NCI-H446 treated with DMSO at 0.1 percent for 48 hours (cell line): ENCODE measurements around the gene PRSS53.
A peak's percentile ranks its signal among the peaks of the same experiment; 100 is the strongest.
"Not testable (repeated sequence)": the region's sequence is repeated elsewhere in the genome, so short reads cannot be mapped to it uniquely, and the experiment has no call there.

Experiments used
- DNase-seq: peaks from one replicate; lab custom pipeline; 2025; lab: John Stamatoyannopoulos, UW

PRSS53 gene

DNA sequence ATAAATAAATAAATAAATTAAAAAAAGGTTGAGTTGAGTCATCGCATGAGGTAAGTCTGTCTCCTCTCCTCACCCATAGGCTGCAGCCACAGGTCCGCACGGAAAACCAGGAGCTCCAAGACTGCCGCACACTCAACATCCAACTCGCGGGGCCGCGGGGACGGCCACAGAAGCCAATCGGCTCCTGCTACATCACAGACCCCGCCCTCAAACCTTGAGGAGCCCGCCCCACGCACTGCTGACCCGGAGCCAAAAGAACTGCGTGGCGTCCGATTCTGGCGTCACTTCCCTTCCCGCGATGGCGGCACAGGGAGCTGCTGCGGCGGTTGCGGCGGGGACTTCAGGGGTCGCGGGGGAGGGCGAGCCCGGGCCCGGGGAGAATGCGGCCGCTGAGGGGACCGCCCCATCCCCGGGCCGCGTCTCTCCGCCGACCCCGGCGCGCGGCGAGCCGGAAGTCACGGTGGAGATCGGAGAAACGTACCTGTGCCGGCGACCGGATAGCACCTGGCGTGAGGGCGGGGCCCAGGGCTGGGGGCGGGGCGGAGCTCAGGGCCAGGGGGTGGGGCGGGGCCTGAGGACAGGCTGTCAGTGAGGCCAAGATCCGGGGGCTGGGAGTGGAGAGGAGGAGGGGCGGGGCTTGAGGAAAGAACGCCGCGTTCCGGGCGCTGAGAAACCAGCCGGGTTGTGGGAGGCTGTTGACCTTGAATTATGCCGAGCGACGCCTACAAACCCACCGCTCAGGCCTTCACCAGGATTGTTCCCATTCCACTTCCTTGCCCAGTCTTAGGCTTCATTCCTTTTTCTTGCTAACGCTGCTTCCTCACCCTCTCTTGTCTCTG lies 28.9 kb upstream of the PRSS53 start, which contains the start of gene KAT8:
Gene KAT8 (plus strand): TSS at position 281 of the 839 bp plus-strand sequence. CDS start 18 bp downstream, at position 299.
- peak; percentile 95 for DNase-seq

DNA sequence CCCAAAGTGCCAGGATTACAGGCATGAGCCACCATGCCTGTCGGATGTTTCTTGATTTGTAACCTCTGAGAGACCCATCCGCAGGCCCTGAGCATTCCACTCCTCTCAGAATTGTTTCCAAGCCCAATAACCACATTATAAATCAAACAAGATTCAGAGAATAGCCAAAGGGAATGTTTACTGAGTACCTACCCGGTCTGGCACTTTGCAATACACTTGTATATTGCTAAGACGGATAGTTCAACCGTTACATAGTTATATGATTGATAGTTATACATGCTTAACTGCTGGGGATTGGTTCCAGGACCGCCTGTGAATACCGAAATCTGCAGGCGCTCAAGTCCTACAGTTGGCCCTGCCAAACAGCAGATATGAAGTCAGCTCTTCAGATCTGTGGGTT lies 25.7 kb upstream of the PRSS53 start:
- no peak for DNase-seq

DNA sequence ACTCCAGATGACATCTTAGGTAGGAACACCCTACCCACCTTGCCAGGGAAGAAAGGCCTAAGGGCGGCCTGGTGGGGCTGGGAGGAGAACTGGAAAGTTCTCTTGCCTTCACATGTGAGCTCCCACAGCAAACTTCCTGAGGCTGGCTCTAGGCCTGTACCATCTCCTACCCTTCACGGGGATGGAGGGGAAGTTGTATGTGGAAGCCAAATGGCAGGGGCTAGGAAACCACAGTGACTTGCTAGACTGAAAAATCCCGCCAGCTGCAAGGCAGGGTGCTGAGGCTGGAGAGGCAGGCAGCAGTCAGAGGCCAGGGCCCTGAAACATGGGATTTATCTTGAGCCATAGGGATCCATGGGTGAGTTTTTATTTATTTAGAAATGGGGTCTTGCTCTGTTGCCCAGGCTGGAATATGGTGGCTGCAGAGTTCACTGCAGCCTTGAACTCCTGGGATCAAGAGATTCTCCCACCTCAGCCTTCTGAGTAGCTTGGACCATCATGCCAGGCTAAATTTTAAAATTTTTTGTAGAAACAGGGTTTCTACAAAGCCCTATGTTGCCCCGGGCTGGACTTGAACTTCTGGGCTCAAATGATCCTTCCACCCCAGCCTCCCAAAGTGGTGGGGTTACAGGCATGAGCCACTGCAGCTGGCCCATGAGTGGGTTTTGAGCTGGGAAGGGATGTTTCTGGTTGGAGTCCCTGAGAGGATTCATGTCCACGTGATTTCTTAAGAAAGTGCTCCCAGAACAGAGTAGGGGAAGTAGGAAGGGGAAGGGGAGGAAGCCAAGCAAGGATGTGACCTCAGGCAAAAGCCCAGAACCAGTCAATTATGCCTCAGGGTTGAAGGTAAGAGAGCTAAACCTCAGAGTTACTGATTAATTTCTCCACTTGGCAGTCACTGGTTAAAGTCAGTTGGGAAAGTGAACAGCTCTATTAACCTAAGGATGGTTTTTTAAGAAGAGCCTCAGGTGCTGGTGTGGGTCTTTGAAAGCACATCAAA lies 24.7 kb upstream of the PRSS53 start:
- no peak for DNase-seq

DNA sequence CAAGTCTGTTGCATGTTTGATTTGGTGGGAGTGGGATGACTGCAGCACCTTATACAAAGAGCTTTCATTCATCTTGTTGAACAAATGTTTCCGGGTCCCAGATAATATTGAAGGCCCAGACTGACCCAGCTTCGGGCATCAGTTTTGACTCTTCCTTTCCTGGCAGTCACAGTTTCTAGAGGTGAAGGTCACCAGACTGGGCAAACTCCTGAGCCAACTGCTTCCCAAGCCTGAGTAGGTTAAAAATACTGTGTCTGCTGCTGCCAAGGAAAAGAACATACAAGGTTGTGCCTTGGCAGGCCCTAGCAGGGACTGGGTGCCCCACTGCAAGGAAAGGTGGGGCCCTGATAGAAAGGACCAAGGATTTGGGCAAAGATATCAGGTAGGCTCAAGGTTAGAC lies 24.0 kb upstream of the PRSS53 start:
- no peak for DNase-seq

DNA sequence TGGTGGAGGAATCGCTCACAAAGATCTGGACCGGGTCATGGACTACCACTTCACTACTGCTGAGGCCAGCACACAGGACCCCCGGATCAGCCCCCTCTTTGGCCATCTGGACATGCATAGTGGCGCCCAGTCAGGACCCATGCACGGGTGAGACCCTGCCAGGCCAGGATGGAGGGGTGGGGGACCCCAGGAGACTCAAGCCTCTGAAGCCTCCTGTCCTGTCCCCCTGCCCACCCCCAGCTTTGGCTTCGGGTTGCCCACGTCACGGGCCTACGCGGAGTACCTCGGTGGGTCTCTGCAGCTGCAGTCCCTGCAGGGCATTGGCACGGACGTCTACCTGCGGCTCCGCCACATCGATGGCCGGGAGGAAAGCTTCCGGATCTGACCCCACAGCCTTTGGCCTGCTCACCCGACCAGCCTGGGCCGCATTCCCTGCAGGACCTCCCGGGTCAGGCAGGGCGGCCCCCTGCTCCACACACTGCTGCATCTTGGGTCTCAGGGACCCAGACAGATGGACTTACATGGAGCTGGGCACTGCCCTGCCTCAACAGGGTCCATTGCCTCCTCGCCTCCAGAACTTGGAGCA lies 23.2 kb upstream of the PRSS53 start:
- no peak for DNase-seq

DNA sequence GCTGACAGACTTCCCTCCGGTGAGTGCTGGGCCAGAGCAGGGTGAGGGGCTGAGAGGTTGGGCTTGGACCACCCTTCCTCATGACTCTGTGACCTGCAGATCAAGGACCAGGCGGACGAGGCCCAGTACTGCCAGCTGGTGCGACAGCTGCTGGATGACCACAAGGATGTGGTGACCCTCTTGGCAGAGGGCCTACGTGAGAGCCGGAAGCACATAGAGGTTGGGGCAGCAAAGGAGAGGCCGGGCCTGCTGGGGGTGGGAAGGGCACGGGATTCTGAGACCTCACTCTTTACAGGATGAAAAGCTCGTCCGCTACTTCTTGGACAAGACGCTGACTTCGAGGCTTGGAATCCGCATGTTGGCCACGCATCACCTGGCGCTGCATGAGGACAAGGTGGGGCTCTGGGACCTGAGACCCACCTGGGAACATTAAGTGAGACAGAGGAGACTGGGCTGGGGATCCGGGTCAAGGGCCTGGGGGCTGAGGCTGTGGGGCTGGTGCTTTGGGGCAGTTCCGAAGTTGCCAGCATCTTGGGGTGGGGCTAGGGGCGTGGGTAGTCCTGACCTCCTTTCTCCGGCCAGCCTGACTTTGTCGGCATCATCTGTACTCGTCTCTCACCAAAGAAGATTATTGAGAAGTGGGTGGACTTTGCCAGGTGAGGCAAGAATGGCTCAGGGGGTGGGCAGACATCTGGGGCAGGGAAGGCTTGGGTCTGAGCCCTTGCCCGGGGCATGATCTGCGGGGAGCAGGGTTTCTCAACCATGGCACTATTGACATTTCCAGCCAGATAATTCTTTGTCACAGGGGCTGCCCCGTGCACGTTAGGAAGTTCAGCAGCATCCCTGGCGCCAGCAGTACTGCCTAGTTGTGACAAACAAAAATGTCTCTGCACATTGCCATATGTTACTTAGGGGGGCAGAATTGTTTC lies 21.6 kb upstream of the PRSS53 start:
- DNase-seq = no peak

DNA sequence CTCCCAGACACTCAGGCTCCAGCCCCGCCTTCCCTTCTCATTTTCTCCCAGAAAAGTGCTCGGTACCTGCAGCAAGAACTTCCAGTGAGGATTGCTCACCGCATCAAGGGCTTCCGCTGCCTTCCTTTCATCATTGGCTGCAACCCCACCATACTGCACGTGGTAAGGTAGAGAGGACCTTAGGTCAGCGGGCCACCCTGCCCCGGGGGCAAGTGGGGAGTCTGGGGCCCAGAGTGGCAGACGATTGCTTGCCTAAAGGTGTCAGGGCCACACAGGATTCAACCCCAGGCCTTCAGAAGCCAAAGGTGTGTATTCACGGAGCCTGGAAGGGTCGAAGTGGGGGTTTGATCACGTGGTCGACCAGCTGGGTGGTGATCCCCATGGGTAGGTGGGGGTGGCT lies 20.9 kb upstream of the PRSS53 start:
- DNase-seq = no peak

DNA sequence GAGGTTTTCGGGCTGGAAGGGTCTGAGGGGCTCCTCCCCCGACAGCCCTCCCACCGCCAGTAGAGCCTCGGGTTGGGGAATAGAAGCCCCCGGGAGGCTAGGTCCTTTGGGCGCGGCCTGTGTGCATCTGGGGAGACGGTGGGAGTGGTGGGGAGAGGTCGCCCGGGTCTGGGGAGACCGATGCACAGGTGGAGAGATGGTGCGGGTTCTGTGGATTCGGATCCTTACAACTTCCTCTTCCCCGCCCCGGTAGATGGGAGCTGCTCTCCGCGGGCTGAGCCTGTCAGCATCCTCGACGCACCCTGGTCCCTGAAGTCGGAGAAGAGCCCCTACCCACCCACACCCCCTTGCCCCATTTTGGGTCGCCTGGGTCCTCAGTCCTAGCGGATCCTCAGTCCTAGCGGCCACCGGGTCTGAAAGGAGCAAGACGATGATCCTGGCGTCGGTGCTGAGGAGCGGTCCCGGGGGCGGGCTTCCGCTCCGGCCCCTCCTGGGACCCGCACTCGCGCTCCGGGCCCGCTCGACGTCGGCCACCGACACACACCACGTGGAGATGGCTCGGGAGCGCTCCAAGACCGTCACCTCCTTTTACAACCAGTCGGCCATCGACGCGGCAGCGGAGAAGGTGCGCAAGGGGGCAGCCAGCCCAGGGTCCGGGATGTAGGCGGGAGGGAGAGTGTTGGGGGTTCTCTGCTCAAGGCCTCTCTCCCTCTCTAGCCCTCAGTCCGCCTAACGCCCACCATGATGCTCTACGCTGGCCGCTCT lies 20.2 kb upstream of the PRSS53 start:
- no peak for DNase-seq

DNA sequence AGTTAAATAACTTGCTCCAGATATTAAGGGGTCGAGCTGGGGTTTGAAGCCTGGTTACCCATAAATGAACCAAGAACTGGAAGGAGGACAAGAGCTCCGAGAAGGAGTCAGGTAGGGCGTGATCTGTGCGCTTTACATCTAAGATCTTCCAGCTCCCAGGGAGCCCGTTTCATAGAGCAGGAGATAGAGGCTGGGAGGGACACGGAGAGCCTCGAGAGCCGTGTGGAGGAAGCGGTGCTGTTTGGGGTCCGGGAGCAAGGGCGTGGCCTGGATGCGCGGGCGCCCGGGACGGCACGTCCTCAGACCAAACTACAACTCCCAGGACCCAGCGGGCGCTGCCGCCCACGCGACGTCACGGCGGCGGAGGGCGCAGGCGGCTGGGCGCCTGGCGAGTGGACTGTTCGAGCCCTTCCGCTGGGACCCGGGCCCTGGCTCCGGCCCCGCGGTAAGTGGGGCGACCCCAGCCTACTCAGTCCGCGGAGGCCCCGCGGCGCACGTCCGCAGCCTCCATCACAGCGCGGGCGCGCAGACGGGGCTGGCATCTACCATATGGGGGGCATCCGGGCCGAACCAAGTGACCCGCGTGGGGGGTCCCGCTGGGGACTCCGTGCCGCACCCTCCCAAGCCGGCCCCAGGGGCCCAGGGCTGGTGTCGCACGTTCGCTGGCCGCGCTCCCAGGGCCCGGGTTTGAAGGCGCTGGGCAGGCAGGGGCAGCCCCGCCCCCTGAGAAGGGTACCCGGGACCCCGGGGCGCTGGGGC lies 19.5 kb upstream of the PRSS53 start, which contains the start of gene BCKDK:
Gene BCKDK (plus strand): TSS at position 352 of the 759 bp plus-strand sequence. CDS start 838 bp downstream, outside the sequence.
- DNase-seq = peak; percentile 25

DNA sequence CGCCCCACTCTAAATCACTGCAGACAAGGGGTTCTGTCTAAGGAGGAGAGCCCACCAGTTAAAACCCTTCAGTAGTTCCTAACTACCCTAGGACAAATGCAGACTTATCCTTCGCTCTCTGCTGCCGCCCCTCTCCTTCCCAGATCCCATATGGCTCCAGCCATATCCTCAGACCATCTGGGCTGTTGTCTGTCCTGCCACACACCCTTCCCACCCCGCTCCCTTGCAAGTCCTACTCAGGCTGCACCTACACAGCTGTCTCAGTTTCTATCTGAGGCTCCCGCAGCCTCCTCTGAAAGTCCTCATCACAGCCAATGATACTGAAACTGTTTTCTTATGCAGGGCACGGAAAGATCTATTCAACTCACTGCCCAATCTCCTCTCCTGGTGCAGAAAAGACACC lies 18.7 kb upstream of the PRSS53 start:
- no peak for DNase-seq

DNA sequence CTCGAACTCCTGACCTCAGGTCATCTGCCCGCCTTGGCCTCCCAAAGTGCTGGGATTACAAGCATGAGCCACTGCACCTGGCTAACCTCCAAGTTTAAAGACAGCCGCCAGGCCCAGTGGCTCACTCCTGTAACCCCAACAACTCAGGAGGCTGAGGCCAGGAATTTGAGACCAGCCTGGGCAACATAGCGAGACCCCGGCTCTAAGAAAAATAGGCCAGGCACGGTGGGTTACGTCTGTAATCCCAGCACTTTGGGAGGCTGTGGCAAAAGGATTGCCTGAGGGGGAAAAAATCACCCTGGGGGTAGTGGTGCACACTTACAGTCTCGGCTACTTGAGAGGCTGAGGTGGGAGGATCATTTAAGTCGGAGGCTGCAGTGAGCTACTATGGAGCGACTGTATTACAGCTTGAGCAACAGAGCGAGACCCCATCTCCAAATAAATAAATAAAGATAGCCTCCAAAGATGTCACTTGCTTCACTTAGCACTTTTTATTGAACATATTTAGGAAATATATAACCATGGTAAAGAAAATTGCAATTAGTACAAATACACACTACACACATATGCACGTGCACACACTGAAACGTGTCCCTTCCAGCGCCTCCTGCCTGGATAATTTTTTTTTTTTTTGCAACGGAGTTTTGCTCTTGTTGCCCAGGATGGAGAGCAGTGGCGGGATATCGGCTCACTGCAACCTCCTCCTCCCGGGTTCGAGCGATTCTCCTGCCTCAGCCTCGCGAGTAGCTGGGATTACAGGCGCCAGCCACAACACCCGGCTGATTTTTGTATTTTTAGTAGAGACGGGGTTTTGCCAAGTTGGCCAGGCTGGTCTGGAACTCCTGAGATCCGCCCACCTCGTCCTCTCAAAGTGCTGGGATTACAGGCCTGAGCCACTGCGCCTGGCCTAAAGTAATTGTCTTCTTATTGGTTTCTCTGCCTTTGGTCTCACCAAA lies 18.0 kb upstream of the PRSS53 start:
- no peak for DNase-seq

DNA sequence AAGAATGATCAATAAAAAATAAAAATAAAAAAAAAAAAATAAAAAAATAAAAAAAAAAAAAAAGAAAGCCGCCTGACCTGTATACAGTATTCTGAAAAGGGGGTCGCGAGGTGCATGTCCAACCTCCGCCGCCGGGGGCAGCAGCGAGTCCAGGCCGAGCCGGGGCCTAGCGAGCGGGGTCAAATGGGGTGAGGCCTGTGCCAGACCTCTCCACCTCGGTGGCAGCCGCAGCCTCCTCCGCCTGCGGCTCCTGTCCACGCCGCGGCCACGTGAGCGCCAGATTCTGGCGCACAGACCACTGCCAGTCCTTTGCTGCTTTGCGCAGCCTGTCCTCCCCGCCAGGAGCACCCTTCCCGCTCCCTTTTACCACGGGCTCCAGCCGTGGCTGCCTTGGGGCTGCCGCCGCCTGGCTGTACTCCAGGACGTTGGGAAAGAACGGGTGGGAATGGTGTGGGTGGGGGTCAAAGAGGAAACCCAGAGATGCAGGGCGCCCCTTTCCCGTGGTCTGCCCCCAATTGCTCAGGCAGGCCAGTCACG lies 17.0 kb upstream of the PRSS53 start:
- no peak for DNase-seq

DNA sequence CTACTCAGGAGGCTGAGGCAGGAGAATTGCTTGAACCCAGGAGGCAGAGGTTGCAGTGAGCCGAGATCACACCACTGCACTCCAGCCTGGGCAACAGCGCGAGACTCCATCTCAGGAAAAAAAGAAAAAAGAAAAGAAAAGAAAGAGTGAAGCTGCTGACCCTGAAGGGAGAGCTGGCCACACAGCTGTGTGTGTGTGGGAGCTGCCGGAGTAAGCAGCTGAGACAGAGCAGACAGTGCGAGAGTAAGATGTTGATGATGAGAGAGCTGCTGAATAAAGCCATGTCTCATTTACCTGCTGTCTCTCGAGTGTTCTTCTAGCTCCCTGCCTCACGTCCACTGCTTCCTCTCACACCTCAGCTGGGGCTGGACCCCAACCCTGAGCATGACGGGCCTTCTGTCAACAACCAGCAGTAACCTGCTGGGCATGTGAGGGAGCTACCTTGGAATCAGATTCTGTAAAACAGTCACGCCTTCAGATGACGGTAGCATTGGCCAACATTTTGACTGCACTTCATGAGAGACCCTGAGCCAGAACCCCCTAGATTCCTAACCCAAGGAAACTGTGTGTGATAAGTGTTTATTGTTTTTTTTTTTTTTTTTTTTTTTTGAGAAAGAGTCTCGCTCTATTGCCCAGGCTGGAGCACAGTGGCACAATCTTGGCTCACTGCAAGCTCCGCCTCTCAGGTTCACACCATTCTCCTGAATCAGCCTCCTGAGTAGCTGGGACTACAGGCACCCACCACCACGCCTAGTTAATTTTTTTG lies 12.3 kb upstream of the PRSS53 start:
- not testable (repeated sequence) for DNase-seq

DNA sequence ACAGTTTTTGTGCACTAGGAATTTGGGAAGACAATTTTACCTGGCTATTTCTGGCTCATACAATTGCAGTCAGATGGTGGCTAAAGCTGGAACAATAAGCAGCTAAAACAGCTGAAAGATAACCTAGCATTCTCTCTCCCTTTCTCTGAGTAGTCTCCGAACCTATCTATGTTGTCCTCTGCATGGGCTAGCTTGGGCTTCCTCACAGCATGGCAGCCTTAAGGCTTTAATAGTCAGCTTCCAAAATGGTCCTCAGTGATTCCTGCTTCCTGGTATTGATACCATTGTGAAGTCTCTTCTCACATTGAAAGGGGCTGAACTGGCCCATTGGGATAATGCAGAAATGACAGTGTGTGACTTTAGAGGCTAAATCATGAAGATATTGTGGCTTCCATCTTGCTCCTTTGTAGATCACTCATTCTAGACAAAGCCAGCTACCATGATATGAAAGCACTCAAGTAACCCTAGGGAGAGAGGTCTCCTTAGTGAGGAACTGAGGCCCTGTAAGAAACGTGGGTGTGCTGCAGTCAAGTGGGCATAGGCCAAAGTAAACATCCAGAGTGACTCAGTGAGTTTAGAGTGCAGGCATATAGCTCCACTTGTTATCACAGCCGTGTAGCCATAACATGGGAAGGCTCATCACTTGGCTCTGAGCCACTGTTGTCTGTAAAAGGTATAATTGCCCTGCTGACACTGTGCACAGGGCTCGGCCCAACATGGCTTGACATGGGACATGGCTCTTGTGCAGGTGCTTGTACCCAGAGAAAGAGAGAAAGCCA lies 11.3 kb upstream of the PRSS53 start:
- no peak for DNase-seq

DNA sequence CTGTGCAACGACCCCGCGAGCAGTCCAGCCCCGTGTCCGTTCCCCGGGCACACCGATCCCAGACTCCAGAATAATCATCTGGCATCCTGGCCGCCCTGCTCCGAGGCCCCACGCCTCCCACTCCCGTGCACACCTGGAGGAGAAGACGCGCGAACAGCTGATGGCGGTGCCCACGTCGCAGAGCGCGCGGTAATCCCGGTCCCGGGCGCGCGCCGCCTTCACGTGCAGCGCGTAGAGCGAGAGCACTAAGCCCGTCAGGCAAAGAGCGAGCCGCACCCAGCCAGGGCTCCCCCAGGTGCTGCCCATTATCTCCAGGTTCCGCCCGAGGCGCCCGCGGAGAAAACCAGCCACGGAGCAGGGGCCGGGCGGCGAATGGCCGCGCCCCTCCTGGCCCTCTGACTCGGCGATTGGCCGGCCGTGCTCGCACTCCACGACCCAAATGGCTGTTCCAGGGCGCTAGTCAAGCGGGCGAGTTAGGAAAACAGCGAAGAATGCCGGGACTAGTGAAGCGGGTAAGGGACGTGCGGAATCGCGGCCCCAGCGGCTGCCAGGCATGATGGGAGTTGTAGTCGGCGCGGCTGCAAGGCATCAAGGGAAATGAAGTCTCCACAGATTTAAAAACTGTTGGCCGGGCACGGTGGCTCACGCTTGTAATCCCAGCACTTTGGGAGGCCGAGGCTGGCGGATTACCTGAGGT lies 5.8 kb upstream of the PRSS53 start, which contains the start of gene VKORC1:
Gene VKORC1 (minus strand): TSS at position 374 of the 697 bp plus-strand sequence. CDS start 68 bp downstream, at position 306.
- peak; percentile 91 for DNase-seq

DNA sequence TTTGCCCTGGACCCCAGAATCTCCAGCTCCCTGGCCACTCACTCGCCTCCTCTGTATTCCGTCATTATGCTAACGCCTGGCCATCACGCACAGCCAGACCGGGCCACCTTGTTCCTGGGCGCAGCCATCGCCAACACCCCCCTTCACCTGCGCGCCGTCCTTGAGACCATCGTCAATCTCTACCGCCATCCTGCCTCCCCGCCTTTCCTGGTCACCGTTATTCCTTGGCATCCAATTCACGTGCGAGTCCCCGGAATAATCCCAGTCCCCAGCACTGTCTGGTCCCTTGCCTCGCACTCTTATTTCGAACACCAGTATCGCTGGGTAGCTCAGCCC lies 5.3 kb upstream of the PRSS53 start:
- DNase-seq = no peak
